ENCODE data around the gene ANO8.

GRCh38 chr19:17323300-17323963, 11.2 kb downstream of the ANO8 start:
- TF ChIP-seq CTCF (IDR thresholded peaks at IDR 0.05) (no peak), EP300 (IDR thresholded peaks at IDR 0.05) (no peak)
